ENCODE measurements around the gene GID8. TPM values are rescaled to one million over a fixed set of nuclear protein-coding genes. Genes with fewer than 3 reads are reported as not detected.

Gene GID8
- total RNA-seq, 1 experiment from 2014 or later, result 35.6 TPM

DNA sequence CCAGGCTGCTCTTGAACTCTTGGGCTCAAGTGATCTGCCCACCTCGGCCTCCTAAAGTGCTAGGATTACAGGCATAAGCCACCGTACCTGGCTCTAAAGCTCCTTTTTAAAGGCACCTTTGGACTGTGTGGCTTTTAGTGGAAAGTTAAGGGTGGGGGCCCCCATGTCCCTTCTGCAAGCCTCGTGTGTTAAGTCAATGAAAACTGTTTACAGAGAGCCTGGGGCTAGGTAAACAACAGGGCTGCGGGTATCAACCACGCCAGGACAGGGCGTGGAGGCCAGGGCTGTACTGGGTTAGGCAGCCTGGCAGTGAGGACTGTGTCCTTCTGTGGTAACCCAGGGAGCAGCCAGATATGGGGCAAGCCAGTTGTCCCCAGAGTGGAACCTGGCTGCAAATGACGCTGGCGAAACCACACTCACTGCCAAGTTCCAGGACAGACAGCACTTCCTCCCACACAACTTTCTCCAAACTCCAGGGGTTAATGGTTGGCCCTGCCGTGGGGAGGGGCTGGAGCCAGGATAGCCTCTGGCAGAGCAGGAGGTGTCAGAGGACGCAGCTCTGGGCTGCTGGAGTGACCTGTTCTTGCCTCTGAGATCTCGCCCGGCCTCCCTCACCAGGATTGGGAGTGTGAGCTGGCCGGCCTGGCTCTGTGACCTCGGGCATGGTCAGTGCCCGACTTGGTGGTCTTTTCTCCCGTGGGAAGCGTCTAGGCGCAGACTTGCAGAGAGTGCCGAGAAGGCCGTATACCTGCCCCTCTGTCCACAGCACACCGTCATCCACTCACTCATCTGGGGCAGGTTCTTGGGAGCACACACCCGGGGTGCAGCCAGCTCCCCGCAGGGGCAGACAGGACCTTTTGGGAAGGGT lies 17.8 kb downstream of the GID8 start:
- H3K9ac ChIP-seq (ENCODE audit: low read length), result no peak overlapping the region
- ATAC-seq (no peak), DNase-seq (ENCODE audit: low read depth, low spot score) (no peak)
- intact Hi-C loops (cut with micrococcal nuclease), result no loop called here
- TF ChIP-seq, protein P1, sequence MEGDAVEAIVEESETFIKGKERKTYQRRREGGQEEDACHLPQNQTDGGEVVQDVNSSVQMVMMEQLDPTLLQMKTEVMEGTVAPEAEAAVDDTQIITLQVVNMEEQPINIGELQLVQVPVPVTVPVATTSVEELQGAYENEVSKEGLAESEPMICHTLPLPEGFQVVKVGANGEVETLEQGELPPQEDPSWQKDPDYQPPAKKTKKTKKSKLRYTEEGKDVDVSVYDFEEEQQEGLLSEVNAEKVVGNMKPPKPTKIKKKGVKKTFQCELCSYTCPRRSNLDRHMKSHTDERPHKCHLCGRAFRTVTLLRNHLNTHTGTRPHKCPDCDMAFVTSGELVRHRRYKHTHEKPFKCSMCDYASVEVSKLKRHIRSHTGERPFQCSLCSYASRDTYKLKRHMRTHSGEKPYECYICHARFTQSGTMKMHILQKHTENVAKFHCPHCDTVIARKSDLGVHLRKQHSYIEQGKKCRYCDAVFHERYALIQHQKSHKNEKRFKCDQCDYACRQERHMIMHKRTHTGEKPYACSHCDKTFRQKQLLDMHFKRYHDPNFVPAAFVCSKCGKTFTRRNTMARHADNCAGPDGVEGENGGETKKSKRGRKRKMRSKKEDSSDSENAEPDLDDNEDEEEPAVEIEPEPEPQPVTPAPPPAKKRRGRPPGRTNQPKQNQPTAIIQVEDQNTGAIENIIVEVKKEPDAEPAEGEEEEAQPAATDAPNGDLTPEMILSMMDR (IDR thresholded peaks at IDR 0.05 in 2 of 3, conservative IDR thresholded peaks at IDR 0.05 in 1 of 3; ENCODE audit: borderline replicate concordance in 1 of 3, insufficient read depth in 1 of 3, low read depth in 2 of 3, low read length in 2 of 3), result no peak
- TF ChIP-seq ZNF274 (IDR thresholded peaks at IDR 0.05; ENCODE audit: low read depth, low read length) (no peak), JUND (IDR thresholded peaks at IDR 0.05) (no peak), POLR2AphosphoS5 (IDR thresholded peaks at IDR 0.05; ENCODE audit: low read depth, low read length) (no peak), SP1 (IDR thresholded peaks at IDR 0.05; ENCODE audit: low read depth) (no peak), SRF (IDR thresholded peaks at IDR 0.05; ENCODE audit: low read depth) (no peak), RAD21 (IDR thresholded peaks at IDR 0.05; ENCODE audit: low read depth) (no peak), YY1 (IDR thresholded peaks at IDR 0.05; ENCODE audit: extremely low read depth, insufficient replicate concordance, low read depth, low read length) (no peak), ELF1 (IDR thresholded peaks at IDR 0.05; ENCODE audit: borderline replicate concordance, low read depth) (no peak), POLR2A (IDR thresholded peaks at IDR 0.05; ENCODE audit: borderline replicate concordance, extremely low read depth, insufficient read depth, insufficient read length) (no peak), SIN3A (IDR thresholded peaks at IDR 0.05; ENCODE audit: low read depth) (no peak), EGR1 (IDR thresholded peaks at IDR 0.05; ENCODE audit: low read depth) (no peak), CEBPB (IDR thresholded peaks at IDR 0.05; ENCODE audit: low read depth) (no peak), EZH2phosphoT487 (IDR thresholded peaks at IDR 0.05; ENCODE audit: borderline replicate concordance) (no peak)
- TF ChIP-seq, protein P2, sequence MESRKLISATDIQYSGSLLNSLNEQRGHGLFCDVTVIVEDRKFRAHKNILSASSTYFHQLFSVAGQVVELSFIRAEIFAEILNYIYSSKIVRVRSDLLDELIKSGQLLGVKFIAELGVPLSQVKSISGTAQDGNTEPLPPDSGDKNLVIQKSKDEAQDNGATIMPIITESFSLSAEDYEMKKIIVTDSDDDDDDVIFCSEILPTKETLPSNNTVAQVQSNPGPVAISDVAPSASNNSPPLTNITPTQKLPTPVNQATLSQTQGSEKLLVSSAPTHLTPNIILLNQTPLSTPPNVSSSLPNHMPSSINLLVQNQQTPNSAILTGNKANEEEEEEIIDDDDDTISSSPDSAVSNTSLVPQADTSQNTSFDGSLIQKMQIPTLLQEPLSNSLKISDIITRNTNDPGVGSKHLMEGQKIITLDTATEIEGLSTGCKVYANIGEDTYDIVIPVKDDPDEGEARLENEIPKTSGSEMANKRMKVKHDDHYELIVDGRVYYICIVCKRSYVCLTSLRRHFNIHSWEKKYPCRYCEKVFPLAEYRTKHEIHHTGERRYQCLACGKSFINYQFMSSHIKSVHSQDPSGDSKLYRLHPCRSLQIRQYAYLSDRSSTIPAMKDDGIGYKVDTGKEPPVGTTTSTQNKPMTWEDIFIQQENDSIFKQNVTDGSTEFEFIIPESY (IDR thresholded peaks at IDR 0.05; ENCODE audit: extremely low read depth, insufficient replicate concordance, low read length), result no peak
- TF ChIP-seq, protein P3, sequence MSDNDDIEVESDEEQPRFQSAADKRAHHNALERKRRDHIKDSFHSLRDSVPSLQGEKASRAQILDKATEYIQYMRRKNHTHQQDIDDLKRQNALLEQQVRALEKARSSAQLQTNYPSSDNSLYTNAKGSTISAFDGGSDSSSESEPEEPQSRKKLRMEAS (IDR thresholded peaks at IDR 0.05), result no peak
- TF ChIP-seq, protein P4, sequence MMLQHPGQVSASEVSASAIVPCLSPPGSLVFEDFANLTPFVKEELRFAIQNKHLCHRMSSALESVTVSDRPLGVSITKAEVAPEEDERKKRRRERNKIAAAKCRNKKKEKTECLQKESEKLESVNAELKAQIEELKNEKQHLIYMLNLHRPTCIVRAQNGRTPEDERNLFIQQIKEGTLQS (IDR thresholded peaks at IDR 0.05), result no peak
- H3K9me2 ChIP-seq (ENCODE audit: insufficient read depth), result no peaks in the 10 kb centered on the region
- H3K4me1 ChIP-seq (ENCODE audit: control insufficient read depth in 1 of 2, insufficient read depth in 2 of 2, low read length in 2 of 2), result peaks cover 9 to 24% of the 10 kb centered on the region in 2 experiments
- no TSS peak for BruUV-seq (replicated peaks)
- H3K9me3 ChIP-seq (ENCODE audit: control insufficient read depth in 1 of 2, insufficient read depth in 1 of 2, low read depth in 1 of 2, low read length in 2 of 2), result no peaks in the 10 kb centered on the region
- H4K20me1 ChIP-seq (ENCODE audit: insufficient read depth), result no peaks in the 10 kb centered on the region
- POLR2A ChIA-PET, result no interaction called here
- H3K27me3 ChIP-seq (ENCODE audit: insufficient read depth, low read length), result no peaks in the 10 kb centered on the region
- H3K4me2 ChIP-seq (ENCODE audit: low read length), result no peak overlapping the region
- no peak overlapping the region for H3K4me3 ChIP-seq (replicated peaks in 1 of 2; ENCODE audit: low read depth in 1 of 2, low read length in 2 of 2)
- CTCF ChIA-PET, result no interaction called here
- H3K79me2 ChIP-seq (ENCODE audit: insufficient read depth, low read length), result peaks cover 37% of the 10 kb centered on the region
- no peak overlapping the region; the same call in 1 of the 2 replicates for H3K27ac ChIP-seq (ENCODE audit: low read depth, low read length)
- no peak overlapping the region for H2AFZ ChIP-seq (ENCODE audit: low read depth, low read length, poor library complexity, severe bottlenecking)
- H3K36me3 ChIP-seq (ENCODE audit: control insufficient read depth in 1 of 2, insufficient read depth in 2 of 2, low read length in 2 of 2), result no peaks in the 10 kb centered on the region
- RAD21 ChIA-PET (ENCODE audit: low non-redundant PET in 1 of 2, low total read pairs in 2 of 2, uncharacterized antibody in 2 of 2, unreplicated experiment in 2 of 2), result no interaction called here
